Neural progenitor cell (in vitro differentiated cells): ENCODE measurements around the gene NPR2.

Experiments used
- EZH2phosphoT487 ChIP-seq: fragments of 200-600 bp; sonication (generic); IDR thresholded peaks from 2 replicates; pipeline ENCODE4 v1.6.1; 2017; ENCODE audit warnings: antibody characterized with exemption
- TF ChIP-seq, protein P1 (sequence below): fragments of 200-600 bp; sonication (generic); IDR thresholded peaks from 2 replicates; pipeline ENCODE4 v1.5.1; 2017; ENCODE audit warnings: antibody characterized with exemption, mild to moderate bottlenecking

DNA sequence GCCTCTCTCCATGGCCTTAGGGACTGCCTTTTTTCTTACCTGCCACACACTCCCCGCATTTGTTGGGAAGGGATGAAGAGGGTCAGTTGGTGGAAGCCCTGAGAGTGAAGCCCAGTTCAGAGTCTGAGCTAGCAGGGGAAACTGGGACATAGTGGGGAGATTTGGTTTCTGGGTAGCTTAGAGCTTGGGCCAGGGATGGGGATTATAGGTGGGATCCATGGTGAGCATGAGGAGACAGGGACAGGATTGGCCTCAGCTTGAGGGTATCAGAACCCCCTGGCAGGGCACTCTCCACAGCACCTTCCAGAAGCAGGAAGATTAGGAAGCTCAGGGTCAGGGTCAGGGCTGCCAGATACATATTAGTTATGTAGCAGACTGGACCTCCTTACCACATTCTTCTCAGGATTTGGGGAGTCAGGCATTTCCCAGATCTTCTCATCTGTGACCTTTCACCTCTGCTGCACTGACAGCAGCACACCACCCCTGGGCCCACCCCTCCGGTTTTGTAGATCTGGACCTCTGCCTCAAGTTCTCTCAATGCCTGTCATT is 61.0 kb downstream of the NPR2 start:
- TF ChIP-seq, protein P1, sequence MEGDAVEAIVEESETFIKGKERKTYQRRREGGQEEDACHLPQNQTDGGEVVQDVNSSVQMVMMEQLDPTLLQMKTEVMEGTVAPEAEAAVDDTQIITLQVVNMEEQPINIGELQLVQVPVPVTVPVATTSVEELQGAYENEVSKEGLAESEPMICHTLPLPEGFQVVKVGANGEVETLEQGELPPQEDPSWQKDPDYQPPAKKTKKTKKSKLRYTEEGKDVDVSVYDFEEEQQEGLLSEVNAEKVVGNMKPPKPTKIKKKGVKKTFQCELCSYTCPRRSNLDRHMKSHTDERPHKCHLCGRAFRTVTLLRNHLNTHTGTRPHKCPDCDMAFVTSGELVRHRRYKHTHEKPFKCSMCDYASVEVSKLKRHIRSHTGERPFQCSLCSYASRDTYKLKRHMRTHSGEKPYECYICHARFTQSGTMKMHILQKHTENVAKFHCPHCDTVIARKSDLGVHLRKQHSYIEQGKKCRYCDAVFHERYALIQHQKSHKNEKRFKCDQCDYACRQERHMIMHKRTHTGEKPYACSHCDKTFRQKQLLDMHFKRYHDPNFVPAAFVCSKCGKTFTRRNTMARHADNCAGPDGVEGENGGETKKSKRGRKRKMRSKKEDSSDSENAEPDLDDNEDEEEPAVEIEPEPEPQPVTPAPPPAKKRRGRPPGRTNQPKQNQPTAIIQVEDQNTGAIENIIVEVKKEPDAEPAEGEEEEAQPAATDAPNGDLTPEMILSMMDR = no peak
- no peak for TF ChIP-seq EZH2phosphoT487
